Measurements from ENCODE around the gene TTC23.

GRCh38 chr15:99250494-99250856 is 1.1 kb upstream of the TTC23 start:
- no peak for TF ChIP-seq CTCF (IDR thresholded peaks at IDR 0.05; ENCODE audit: insufficient read depth, low read length)
- TF ChIP-seq POLR2AphosphoS5 (IDR thresholded peaks at IDR 0.05; ENCODE audit: low read depth) = no peak
- no peak for TF ChIP-seq GABPA (IDR thresholded peaks at IDR 0.05; ENCODE audit: low read depth)
- TF ChIP-seq SPI1 (IDR thresholded peaks at IDR 0.05; ENCODE audit: borderline replicate concordance, low read depth) = no peak
- no peak for TF ChIP-seq REST (IDR thresholded peaks at IDR 0.05; ENCODE audit: insufficient replicate concordance, low read depth)
